HG03135 (cell line): Measurements from ENCODE around the gene CFAP74.

ENCODE experiments used
- ATAC-seq: cut with Tn5 transposase; IDR thresholded peaks from one replicate; pipeline ENCODE4 v1.9.1; 2021; ENCODE audit warnings: mild to moderate bottlenecking, moderate library complexity; ENCODE audit not compliant: unreplicated experiment

CFAP74 gene

GRCh38 chr1:2003541-2004131 is at the start of gene CFAP74:
TSS of gene CFAP74 (minus strand) at chr1:2003786. CDS start at chr1:1990956, 12,830 bp downstream.
- no peak for ATAC-seq

GRCh38 chr1:2053217-2053616 is 49.6 kb upstream of the CFAP74 start:
- no peak for ATAC-seq

- ATAC-seq, result no peak
Measured at GRCh38 chr1:2052756-2053155, 49.2 kb upstream of the CFAP74 start.

- no peak for ATAC-seq
Measured at GRCh38 chr1:2052054-2052679, 48.6 kb upstream of the CFAP74 start.

GRCh38 chr1:2050793-2051682 is 47.5 kb upstream of the CFAP74 start:
- ATAC-seq, result no peak

- no peak for ATAC-seq
Measured at GRCh38 chr1:2050461-2050792, 46.8 kb upstream of the CFAP74 start.

GRCh38 chr1:2049718-2050431 is 46.3 kb upstream of the CFAP74 start, which contains the start of gene PRKCZ:
TSS of gene PRKCZ (plus strand) at chr1:2050411. CDS start at chr1:2050631, 220 bp downstream.
- ATAC-seq, result peak; percentile 68

- ATAC-seq, result no peak
Measured at GRCh38 chr1:2049225-2049717, 45.7 kb upstream of the CFAP74 start.

- no peak for ATAC-seq
Measured at GRCh38 chr1:2047749-2048729, 44.5 kb upstream of the CFAP74 start.

- ATAC-seq, result no peak
Measured at GRCh38 chr1:2046953-2047748, 43.6 kb upstream of the CFAP74 start.

- ATAC-seq, result no peak
Measured at GRCh38 chr1:2046174-2046917, 42.8 kb upstream of the CFAP74 start.

GRCh38 chr1:2045468-2046173 is 42.0 kb upstream of the CFAP74 start:
- no peak for ATAC-seq

GRCh38 chr1:2044510-2045319 is 41.1 kb upstream of the CFAP74 start:
- no peak for ATAC-seq

- no peak for ATAC-seq
Measured at GRCh38 chr1:2043886-2044285, 40.3 kb upstream of the CFAP74 start.

- ATAC-seq, result no peak
Measured at GRCh38 chr1:2042830-2043773, 39.5 kb upstream of the CFAP74 start.

GRCh38 chr1:2041887-2042286 is 38.3 kb upstream of the CFAP74 start:
- no peak for ATAC-seq
